DMS 273 treated with DMSO at 0.1 percent for 48 hours (cell line): ENCODE results near the gene ANKRD60.

Experiments used
- DNase-seq: peaks from one replicate; lab custom pipeline; 2025; lab: John Stamatoyannopoulos, UW

The ANKRD60 gene

GRCh38 chr20:58223358-58223941 lies 5.0 kb downstream of the ANKRD60 start:
- no peak for DNase-seq

GRCh38 chr20:58222446-58222845 lies 6.0 kb downstream of the ANKRD60 start:
- no peak for DNase-seq

GRCh38 chr20:58219342-58219700 lies 9.1 kb downstream of the ANKRD60 start:
- no peak for DNase-seq

GRCh38 chr20:58218665-58219341 lies 9.7 kb downstream of the ANKRD60 start:
- no peak for DNase-seq

GRCh38 chr20:58216334-58216733 lies 12.1 kb downstream of the ANKRD60 start:
- no peak for DNase-seq

GRCh38 chr20:58215116-58215515 lies 13.3 kb downstream of the ANKRD60 start:
- DNase-seq = no peak

- DNase-seq = no peak
Observed at GRCh38 chr20:58214310-58214709, 14.1 kb downstream of the ANKRD60 start.

GRCh38 chr20:58213716-58214115 lies 14.7 kb downstream of the ANKRD60 start:
- DNase-seq = no peak

GRCh38 chr20:58213121-58213520 lies 15.3 kb downstream of the ANKRD60 start:
- no peak for DNase-seq

- no peak for DNase-seq
Observed at GRCh38 chr20:58212636-58213035, 15.8 kb downstream of the ANKRD60 start.

- DNase-seq = no peak
Observed at GRCh38 chr20:58210398-58210747, 18.1 kb downstream of the ANKRD60 start.

- peak; percentile 26 for DNase-seq
Observed at GRCh38 chr20:58209652-58210397, 18.6 kb downstream of the ANKRD60 start.

GRCh38 chr20:58208944-58209343 lies 19.5 kb downstream of the ANKRD60 start:
- DNase-seq = no peak

- no peak for DNase-seq
Observed at GRCh38 chr20:58205850-58206249, 22.6 kb downstream of the ANKRD60 start.

GRCh38 chr20:58202044-58202443 lies 26.4 kb downstream of the ANKRD60 start:
- no peak for DNase-seq

GRCh38 chr20:58201616-58202015 lies 26.8 kb downstream of the ANKRD60 start:
- DNase-seq = no peak

- no peak for DNase-seq
Observed at GRCh38 chr20:58199469-58199868, 29.0 kb downstream of the ANKRD60 start.

GRCh38 chr20:58198901-58199355 lies 29.5 kb downstream of the ANKRD60 start:
- no peak for DNase-seq

GRCh38 chr20:58198384-58198783 lies 30.1 kb downstream of the ANKRD60 start:
- no peak for DNase-seq

- no peak for DNase-seq
Observed at GRCh38 chr20:58197185-58197469, 31.3 kb downstream of the ANKRD60 start.

GRCh38 chr20:58196402-58197184 lies 31.9 kb downstream of the ANKRD60 start:
- no peak for DNase-seq

GRCh38 chr20:58195047-58195446 lies 33.4 kb downstream of the ANKRD60 start:
- DNase-seq = no peak
